GM19099 (cell line): ENCODE measurements around the gene C9orf57.

ENCODE experiments used
- POLR2A ChIP-seq: IDR thresholded peaks from 3 replicates; pipeline ENCODE4 v1.6.1; 2011; ENCODE audit warnings: low read depth; ENCODE audit not compliant: insufficient read length; ENCODE audit errors: extremely low read depth

The C9orf57 gene, protein sequence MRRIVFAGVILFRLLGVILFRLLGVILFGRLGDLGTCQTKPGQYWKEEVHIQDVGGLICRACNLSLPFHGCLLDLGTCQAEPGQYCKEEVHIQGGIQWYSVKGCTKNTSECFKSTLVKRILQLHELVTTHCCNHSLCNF

DNA sequence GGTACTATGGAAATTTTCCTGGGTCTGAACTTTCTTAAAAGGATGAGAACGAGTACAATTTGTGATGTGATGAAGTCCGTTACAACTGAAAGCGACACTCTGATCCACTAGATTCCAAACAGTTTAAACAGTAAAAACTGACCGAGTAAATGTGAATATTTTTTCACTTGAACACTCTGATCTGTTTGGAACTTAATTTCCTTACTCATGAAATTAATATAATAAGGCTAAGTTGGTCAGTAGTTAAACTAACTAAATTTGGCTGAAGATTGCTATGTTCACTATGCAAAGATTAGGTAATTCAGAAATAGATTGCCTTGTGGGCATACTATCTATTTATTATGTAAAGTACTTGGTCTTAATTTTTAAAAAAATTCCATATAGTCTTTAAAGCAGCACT is at the start of gene C9orf57:
TSS of gene C9orf57 (minus strand) at position 101 of the 400 bp plus-strand sequence. CDS start 1,282 bp downstream, outside the sequence.
- no peak for TF ChIP-seq POLR2A

DNA sequence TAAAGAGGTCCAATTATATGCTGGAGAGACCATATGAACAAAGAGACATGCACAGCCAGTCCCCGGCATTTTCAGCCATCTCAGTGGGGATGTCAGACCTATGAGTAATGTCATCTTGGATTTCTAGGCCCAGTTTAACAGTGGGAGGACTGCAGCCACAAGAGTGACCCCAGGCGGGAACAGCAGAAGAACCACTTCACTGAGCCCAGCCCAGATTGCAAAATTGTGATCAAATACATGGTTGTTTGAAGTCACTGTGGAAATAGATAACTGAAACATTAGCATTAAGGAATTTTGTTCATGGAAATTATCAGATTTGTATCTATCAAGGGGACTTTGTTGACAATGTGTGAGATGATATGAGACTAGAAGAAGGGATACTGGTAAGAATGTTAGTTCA is 42.1 kb upstream of the C9orf57 start:
- no peak for TF ChIP-seq POLR2A

DNA sequence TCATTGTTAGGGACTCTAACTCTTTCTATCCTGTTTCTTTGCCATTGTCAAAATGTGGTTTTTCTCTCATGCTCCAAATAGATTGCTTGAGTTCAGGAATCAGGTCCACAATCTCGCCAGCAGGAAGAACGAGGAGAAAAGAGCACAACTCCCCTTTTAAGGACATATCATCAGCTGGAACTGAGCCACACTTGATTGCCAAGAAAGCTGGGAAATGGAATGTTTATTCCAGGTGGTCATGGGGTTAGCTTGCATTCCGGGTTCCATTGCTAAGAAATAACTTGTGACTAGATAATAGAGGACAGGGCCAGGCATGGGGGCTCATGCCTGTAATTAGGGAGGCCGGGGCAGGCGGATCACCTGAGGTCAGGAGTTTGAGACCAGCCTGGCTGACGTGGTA is 32.4 kb upstream of the C9orf57 start:
- no peak for TF ChIP-seq POLR2A

DNA sequence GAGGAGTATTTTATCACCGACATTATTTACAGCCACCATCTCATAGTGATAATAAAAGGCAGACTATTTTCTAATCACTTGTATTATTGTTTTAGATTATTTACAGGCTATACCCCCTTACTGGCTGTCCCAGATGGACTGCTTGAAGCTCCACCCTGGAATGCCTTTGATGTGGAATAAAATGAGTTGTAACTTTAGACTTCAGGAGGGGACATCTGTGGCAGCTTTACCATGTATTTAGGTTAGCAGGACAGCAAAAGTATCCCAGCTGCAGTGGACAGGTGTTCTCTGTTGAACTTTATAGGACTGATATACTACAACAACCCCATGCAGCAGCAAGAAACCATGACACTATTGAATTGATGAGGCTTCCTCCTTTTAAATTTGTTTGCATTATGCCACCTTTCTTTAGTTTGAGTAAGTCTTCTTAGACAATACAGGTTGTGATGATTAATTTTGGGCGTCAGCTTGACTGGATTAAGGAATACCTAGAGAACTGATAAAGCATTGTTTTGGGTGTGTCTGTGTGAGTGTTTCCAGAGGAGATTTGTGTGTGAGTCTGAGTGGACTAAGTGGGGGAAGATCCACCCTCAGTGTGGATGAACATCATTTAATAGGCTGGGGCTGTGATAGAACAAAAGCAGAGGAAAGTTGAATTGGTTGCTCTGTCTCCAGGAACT is 29.2 kb upstream of the C9orf57 start:
- no peak for TF ChIP-seq POLR2A

DNA sequence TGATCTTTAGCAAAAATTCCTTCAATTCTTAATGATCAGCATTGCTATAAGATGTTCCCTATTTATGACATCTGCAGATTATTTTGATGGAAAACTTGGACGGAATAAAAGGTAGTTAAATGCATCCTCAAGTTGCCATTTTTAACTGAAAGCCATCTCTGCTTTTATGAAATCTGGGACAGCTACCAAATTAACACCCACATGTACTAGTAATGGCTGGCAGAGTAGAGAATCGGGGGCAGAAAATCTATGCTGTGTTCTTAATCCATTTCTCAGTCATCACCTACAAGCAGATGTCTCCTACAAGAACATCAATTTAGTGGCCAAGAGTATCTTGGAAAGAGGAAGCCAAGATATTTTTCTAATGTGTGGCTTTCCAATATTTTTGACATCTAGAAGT is 22.1 kb upstream of the C9orf57 start:
- no peak for TF ChIP-seq POLR2A

DNA sequence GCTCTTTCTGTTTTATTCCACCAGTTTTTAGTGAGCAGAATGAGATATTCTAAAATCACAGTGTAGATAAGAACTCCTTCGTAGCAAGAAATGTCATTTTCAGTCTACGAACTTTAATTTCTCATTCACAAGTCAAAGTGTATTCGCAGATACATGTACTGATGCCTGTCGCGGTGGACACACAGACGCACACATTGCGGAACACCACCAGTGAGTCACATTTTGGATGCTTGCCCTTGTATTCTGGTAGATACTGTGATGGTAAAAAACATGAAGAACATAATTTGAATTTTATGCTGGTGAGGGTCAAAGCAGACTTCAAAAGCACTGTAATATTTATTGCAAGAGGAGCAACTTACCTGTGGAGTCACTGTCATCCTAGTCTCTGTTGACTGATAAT is 4.7 kb upstream of the C9orf57 start:
- no peak for TF ChIP-seq POLR2A

DNA sequence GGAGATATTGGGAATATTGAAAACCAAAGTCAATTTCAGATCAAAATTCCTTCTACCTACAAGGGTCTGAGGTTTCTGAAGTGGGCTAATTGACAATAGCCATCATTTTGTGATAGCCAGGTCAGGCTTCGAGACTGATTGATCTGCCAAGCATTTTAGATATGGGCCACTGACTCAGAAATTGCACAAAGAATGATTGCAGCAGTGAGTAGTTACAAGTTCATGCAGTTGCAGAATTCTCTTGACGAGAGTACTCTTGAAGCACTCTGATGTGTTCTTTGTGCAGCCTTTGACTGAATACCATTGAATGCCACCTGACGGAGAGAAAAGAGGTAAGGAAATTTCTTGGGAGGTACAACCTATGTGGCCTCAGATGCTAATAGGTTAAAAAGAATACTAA is 8.3 kb downstream of the C9orf57 start:
- TF ChIP-seq POLR2A, result no peak

DNA sequence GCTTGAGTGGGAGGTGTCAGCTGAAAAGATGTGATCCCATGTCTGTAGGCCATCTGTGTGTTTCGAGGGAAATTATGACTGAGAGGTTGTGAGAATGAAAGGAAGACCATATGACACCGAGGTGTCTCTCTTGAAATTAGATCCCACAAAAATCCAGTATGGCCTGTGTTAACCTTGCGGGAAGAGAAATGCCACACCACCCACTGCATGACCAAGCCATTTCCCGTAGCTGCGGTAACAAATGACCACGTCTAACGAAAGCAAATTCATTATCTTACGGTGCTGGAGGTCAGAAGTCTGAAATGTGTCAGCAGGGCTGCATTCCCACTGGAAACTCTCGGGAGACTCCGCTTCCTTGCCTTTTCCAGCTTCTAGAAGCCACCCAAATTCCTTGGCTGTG is 11.6 kb downstream of the C9orf57 start:
- TF ChIP-seq POLR2A, result no peak

DNA sequence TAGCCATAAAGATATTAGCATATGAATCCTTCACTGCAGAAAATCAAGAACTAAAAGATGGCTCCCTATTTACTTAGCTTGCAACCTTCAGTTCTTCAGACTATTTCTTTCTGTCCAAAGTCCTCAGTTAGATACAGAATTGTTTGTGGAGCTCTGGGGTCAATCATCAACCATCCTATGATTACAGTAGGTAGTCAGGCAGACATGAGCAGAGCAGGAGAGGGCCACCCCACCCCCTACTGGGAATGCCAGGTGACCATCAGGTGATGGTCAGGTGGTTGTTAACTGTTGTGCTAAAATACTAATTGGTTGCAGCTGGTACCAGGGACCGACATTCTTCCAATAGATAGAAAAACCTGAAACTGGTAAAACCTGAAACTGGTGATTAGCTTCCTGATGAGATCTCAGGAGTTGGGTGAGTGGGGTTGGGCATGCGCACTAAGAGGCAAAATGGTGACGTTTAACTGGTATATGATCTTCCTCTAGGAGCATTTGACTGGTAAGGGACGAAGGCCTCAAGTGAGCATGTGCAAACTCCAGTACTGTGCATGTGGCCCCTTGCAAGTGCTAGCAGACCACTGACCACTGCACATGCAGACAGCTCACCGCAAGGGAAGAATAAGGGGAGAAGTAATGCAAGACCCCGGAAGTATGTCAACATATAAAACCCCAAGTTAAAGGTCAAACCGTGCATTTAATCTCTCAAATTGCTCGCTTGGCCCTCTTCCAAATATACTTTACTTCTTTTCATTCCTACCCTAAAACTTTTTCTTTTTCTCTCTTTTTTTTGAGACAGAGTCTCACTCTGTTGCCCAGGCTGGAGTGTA is 13.6 kb downstream of the C9orf57 start:
- no peak for TF ChIP-seq POLR2A

DNA sequence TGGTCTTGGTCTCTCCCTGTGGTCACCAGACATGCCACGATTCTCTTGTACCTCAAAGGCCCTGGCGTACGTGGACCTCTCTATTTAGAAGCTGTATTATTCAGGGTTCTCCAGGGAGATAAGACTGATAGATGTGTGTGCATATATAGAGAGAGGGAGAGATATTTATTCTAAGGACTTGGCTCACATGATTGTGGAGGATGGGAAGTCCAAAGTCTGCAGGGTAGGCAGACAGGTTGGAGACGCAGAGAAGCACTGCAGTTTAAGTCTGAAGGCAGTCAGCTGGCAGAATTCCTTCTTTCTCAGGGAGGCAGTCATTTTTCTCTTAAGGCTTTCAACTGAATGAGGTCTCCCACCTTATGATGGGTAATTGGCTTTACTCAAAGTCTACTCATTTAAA is 16.3 kb downstream of the C9orf57 start:
- TF ChIP-seq POLR2A, result no peak

DNA sequence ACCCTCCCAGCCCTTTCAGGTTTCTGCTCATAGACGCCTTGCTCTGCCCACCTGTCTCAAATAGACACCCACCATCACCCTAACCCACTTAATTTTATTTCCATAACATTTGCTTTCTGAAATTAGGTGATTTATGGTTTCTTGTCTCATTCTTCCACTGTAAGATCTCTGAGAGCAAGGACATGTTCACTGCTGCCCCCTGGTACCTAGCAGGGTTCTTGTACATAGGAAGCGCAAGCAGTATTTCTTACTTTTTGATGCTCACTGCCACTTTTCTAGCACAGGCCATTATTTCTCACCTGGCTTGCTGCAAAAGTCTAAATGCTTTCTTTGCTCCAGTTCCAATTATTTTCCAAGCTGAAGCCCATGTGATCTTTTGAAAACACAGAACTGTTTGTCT is 16.8 kb downstream of the C9orf57 start:
- TF ChIP-seq POLR2A, result no peak

DNA sequence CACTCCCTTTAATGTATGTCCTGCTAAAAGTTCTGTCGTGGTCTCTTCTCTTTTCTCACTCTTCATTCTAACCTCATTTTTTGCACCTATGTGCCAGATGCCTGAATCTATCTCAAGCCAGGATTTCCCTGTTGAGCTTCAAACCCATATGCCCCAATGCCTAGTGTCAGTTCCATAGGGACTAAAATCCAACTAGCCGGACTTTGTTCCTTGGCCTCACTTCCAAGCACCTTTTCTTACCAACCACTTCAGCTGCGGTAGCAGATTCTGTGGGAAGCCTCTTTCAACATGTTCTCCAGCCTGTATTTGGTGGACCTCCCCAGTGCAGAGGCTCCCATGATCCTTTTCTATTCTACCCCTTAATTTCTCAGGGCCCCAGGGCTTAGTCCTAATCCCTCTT is 17.5 kb downstream of the C9orf57 start:
- TF ChIP-seq POLR2A, result no peak

DNA sequence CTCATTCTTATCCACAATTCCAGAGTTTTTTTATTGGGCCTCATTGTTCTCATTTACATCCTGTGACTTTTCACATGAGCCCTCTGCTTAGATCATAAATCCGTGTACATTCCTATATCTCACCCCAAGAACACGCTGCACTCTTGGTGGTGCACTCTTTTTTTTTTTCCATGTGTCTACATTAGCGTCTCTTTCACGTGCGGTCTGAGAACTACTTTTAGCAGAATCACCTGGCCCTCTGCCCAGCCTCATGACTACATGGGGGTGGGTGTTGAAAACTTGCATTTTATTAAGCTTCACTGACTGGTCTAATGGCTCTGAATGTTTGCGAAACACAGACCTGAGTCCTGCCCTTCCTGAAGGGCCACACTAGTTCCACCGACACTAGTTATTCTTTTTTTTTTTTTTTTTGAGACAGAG is 18.6 kb downstream of the C9orf57 start:
- no peak for TF ChIP-seq POLR2A

DNA sequence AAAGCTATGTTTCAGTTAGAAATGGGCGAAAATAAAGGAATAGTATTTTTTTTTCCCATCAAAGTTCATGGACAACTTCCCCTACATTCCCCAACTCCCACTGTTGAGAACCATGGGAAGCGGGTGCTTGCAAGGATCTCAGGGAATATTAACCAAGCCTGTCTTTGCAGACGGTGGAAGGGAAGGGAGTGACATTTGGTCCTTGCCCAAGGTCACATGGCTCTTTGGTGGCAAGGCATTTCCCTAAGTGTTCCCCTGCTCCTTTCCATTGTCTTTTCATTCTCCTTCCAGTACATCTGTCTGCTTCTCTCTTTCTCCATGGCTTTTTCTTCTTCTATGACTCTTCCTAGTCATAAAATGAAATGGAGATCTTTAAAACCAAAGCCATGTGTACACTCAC is 19.0 kb downstream of the C9orf57 start:
- no peak for TF ChIP-seq POLR2A

DNA sequence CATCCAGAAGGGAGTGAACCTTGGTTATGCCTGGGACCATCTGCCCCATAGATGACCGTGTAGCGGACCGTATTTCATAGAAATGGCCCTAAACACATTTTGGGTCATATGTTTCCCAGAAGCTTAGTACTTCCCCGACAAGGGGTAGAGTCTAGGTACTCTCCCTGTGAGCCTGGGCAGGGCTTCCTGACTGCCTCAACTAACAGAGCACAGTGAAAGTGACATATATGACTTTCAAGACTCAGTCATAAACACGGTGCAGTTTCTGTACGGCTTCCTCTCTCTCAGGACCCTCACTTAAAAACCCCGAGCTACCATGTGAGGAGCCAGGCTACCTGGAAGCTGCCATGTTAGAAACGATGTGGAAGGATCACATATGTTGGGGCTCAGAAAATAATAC is 20.9 kb downstream of the C9orf57 start:
- TF ChIP-seq POLR2A, result no peak

DNA sequence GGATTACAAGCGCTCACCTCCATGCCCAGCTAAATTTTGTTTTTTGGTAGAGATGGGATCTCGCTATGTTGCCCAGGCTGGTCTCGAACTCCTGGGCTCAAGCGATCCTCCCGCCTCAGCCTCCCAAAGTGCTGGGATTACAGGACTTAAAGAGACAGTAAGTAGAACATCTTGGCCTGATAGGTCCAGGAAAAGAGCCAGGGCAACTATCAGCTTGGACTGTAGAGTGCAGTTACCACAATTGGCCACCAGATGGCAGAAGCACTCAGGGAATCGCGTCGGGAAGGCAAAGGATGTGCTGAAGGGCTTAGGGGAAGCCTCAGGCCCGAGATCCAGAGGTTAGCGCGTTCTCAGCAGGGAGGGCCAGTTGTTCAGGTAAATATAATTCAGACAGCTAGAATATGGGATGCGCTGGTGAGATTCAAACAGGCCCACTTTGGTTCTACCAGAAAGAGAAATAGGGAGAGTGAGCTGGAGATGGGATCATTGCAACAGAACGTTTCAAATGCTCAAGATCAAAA is 21.5 kb downstream of the C9orf57 start:
- no peak for TF ChIP-seq POLR2A
